22Rv1 (cell line): ENCODE data around the gene PPT2.
"Not testable (repeated sequence)": the region's sequence is repeated elsewhere in the genome, so short reads cannot be mapped to it uniquely, and the experiment has no call there.

Experiments
- H3K27ac ChIP-seq: fragments of 450-650 bp; 2 replicates; pipeline ENCODE4 v1.5.1; 2017
- ZFX ChIP-seq: fragments of 450-650 bp; IDR thresholded peaks from 2 replicates; pipeline ENCODE4 v1.6.1; 2017; ENCODE audit warnings: antibody characterized with exemption, borderline replicate concordance
- TF ChIP-seq, protein P1 (sequence below): fragments of 450-650 bp; IDR thresholded peaks from 2 replicates; pipeline ENCODE4 v1.5.1; 2017; ENCODE audit warnings: mild to moderate bottlenecking

The PPT2 gene

DNA sequence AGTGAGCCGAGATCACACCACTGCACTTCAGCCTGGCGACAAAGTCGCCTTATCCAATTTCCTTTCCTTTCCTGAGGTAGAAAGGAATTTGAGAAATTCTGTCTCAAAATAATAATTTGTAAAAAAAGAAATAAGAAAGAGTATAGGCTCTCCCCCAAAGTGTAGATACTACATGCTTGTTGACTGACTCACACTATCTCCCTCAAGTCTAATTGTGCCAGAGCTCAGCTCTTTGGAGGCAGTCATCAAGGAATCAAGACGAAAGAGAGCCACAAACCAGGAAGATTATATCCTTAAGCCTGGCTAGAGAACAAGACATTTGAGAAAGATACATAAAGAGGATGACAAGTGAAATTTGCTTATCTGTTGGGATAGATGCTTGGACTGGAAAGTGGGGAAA is 20.2 kb upstream of the PPT2 start:
- H3K27ac ChIP-seq, result no peak overlapping the region
- TF ChIP-seq ZFX, result no peak
- TF ChIP-seq, protein P1, sequence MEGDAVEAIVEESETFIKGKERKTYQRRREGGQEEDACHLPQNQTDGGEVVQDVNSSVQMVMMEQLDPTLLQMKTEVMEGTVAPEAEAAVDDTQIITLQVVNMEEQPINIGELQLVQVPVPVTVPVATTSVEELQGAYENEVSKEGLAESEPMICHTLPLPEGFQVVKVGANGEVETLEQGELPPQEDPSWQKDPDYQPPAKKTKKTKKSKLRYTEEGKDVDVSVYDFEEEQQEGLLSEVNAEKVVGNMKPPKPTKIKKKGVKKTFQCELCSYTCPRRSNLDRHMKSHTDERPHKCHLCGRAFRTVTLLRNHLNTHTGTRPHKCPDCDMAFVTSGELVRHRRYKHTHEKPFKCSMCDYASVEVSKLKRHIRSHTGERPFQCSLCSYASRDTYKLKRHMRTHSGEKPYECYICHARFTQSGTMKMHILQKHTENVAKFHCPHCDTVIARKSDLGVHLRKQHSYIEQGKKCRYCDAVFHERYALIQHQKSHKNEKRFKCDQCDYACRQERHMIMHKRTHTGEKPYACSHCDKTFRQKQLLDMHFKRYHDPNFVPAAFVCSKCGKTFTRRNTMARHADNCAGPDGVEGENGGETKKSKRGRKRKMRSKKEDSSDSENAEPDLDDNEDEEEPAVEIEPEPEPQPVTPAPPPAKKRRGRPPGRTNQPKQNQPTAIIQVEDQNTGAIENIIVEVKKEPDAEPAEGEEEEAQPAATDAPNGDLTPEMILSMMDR, result no peak

DNA sequence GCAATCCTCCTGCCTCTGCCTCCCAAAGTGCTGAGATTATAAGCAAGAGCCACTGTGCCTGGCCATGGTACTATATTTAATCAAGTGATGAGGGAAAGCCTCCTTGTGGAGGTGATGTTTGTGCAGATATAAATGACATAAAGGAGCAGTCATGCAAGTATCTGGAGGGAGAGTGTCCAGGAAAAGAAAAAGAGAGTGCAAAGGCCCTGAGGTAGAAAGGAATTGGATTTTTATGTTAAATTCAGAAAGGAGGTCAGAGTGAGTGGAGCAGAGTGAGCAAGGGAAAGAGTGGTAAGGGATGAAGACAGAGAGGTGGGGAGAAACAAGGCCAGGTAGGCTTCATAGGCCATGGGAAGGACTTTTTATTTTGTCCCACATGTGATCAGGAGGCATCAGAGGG is 16.5 kb upstream of the PPT2 start:
- TF ChIP-seq, protein P1, result no peak
- no peak for TF ChIP-seq ZFX
- H3K27ac ChIP-seq, result no peak overlapping the region

DNA sequence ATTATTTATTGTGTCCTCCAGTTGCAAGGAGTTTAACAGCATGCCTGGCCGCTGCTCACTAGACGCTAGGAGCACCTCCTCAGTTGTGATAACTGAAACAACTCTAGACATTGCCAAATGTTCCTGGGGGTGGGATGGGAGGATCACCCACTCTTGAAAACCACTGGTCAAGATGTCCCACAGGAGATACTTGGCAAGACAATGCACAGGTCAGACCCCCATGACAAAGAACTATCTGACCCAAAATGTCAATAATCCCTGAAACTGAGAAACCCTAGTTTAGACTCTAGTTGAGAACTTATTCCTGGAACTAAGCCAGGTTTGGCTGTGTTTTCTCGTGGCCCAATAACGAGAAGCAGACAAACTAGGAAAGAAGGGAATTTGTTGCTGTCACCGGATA is 14.4 kb upstream of the PPT2 start:
- TF ChIP-seq, protein P1, result no peak
- no peak for TF ChIP-seq ZFX
- H3K27ac ChIP-seq, result no peak overlapping the region

DNA sequence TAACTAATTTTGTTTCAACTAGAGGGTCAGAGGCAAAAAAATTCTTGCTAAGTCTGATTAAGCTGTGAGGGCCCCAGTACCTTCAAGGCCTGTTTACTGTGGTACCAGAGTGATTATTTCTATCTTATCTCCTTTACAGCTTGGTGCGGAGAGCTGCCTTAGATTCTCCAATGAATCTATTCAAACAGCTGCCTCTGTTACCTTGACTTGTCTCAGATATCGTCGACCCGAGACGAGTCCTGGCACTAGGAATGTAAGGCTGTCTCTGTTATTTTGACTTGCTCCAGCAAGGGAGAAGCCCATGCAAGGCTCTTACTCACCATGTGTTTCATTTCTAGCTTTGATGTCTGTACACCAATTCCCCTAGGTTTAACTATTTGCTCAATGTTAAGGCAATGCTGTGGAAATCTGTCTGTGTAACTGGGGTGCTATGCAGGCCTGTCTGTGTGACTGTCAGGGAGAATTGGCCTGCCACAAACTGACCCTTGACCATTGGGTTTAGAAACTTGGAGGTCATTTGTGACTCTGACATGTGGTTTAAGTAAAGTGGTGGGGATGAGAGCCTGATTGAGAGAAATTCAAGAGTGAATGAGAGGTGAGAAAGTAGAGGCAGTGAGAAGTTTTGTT is 13.4 kb upstream of the PPT2 start:
- TF ChIP-seq, protein P1, result no peak
- TF ChIP-seq ZFX, result no peak
- H3K27ac ChIP-seq, result no peak overlapping the region

DNA sequence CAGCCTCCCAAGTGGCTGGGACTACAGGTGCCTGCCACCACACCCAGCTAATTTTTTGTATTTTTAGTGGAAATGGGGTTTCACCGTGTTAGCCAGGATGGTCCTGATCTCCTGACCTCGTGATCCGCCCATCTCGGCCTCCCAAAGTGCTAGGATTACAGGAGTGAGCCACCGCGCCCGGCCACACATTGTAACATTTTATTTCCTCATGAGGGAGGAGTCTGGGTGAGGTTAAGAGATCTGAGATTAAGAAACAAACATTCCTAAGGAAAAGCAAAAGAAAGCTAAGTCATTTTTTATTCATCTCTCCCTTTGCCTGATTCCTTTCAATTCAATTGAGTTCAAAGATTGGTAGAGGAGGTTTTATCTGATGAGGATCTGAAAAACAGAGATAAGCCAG is 9.7 kb upstream of the PPT2 start:
- H3K27ac ChIP-seq, result not testable (repeated sequence)

DNA sequence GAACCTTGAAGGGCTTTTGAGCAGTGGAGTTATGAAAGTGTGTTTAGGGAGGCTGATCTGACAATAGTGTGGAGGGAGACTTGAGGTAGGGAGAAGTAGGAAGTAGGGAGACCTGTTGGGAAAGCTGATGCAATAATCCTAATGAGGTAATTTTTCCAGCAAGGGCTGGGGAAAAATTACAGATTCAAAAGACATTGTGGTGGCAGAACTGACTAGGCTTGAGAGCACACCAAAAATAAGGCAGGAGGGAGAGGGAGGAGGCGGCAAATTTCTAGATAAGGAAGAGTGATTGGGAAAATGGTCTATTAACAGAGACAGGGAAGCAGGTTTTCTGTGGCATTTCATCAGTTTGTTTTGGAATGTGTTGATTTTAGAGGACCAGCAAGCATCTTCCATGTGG is 7.7 kb upstream of the PPT2 start:
- TF ChIP-seq, protein P1, result no peak
- TF ChIP-seq ZFX, result no peak
- H3K27ac ChIP-seq, result no peak overlapping the region

DNA sequence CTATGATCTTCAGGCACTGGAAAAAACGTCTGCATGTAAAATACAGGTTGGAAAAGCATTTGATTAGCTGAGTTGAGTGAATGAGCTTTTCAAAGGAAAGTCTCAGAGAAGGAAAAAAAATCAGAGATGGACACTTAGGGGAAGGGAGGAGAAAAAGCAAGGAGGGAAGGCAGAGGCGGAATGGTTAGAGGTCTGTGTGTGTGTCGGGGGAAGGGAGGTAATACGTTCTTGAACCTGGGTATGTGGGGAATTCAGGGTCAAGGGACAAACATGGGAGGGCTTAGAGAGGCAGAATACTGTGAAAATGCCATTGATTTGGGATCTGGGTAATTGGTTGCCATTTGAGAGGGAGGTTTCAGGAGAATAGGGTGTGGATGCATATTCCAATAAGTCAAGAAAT is 7.3 kb upstream of the PPT2 start:
- TF ChIP-seq, protein P1, result no peak
- no peak for TF ChIP-seq ZFX

More for the DNA sequence above, 7.3 kb upstream of the PPT2 start:
- no peak overlapping the region for H3K27ac ChIP-seq
